Peyer's patch (tissue), 4 donors: ENCODE data around the gene GARIN5A.

ENCODE experiments used
- POLR2A ChIP-seq, 2 donors: fragments of 450-650 bp; IDR thresholded peaks; one replicate each; pipeline ENCODE4 v1.5.1; 2017; ENCODE audit warnings: antibody characterized with exemption in 2 of 2, mild to moderate bottlenecking in 2 of 2, moderate library complexity in 2 of 2
- TF ChIP-seq, protein P1 (sequence below), 6 experiments: fragments of 450-650 bp in 4 of 6; fragments of 200-600 bp in 2 of 6; sonication (generic) in 1 of 6; IDR thresholded peaks; one replicate each; pipeline ENCODE4 v1.5.1; 2017 to 2019; ENCODE audit warnings: antibody characterized with exemption in 6 of 6, mild to moderate bottlenecking in 3 of 6, moderate library complexity in 1 of 6

DNA sequence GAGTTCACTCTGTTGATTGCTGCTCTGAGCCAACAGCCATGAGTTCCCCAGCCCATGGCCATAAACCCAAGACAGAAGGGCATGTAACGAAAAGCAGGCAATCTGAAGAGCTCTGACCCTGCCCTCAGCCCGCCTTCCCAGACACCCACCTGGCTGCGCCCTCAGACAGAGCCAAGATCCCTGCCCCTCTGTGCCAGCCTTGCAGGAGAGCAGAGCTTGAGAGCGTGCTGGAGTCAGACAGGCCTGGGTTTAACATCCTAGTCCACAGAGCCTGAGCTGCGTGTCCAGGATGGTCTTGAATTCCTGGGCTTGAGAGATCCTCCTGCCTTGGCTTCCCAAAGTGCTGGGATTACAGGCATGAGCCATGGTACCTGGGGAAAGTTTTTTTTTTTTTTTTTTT lies 19.3 kb downstream of the GARIN5A start:
- TF ChIP-seq, protein P1, sequence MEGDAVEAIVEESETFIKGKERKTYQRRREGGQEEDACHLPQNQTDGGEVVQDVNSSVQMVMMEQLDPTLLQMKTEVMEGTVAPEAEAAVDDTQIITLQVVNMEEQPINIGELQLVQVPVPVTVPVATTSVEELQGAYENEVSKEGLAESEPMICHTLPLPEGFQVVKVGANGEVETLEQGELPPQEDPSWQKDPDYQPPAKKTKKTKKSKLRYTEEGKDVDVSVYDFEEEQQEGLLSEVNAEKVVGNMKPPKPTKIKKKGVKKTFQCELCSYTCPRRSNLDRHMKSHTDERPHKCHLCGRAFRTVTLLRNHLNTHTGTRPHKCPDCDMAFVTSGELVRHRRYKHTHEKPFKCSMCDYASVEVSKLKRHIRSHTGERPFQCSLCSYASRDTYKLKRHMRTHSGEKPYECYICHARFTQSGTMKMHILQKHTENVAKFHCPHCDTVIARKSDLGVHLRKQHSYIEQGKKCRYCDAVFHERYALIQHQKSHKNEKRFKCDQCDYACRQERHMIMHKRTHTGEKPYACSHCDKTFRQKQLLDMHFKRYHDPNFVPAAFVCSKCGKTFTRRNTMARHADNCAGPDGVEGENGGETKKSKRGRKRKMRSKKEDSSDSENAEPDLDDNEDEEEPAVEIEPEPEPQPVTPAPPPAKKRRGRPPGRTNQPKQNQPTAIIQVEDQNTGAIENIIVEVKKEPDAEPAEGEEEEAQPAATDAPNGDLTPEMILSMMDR (IDR thresholded peaks at IDR 0.05), result no peak
- no peak for TF ChIP-seq POLR2A (IDR thresholded peaks at IDR 0.05)
